ENCODE results near the gene EFCAB8.
"Not testable (repeated sequence)": the region's sequence is repeated elsewhere in the genome, so short reads cannot be mapped to it uniquely, and the experiment has no call there.

EFCAB8 gene

DNA sequence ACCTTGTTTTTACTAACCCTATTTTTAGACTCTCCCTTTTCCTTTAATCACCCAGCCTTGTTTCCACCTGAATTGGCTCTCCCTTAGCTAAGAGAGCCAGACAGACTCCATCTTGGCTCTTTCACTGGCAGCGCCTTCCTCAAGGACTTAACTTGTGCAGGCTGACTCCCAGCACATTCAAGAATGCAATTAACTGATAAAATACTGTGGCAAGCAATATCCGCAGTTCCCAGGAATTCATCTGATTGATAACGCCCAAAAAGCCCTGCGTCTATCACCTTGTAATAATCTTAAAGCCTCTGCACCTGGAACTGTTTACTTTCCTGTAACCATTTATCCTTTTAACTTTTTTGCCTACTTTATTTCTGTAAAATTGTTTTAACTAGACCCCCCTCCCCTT lies 116.4 kb downstream of the EFCAB8 start:
- not testable (repeated sequence) for DNase-seq

DNA sequence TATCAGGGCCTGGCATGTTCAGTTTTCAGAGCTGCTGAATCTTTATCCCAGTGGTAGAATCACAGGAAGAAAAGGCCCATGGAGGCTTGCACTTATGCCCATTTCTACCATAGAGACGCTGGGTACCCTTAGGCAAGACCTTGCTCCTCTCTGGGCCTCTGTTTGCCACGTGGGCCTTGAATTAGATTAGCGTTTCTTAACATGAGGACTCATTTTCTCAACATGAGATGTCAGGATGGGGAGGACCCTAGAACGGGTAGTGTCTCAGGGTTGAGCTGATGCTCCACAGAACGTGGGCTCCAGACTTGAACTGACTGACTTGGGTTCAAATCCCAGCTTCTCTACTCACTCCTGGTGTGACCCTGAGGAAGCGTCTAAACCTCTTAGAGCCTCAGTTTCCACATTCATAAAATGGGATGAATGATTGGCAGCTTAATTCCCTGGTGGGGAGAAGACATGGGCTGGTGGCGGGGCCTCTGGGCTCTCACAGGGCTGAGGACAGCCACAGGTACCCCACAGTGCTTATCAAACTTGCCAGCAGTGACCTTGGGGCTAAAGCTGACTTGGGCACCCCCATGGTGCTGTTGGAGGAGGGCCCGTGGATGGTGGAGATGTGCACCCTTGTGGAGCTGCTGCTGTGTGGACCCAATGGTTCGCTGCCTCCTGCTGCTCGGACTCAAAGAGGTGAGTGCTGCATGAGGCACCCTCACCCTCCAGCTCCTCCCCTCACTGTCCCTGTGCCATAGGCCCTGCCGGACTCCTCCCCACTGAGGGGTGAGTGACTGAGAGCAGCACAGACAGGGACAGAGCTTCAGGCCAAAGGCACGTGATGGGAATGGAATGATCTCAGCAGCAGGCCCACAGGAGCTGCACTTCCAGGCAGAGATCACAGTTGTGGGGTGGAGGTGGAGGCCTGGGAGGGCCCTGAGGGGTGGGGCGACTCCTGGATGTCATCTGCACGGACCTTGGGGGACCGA lies 117.3 kb downstream of the EFCAB8 start:
- no peak for DNase-seq

GRCh38 chr20:32976746-32977145 lies 118.0 kb downstream of the EFCAB8 start:
- no peak for DNase-seq

DNA sequence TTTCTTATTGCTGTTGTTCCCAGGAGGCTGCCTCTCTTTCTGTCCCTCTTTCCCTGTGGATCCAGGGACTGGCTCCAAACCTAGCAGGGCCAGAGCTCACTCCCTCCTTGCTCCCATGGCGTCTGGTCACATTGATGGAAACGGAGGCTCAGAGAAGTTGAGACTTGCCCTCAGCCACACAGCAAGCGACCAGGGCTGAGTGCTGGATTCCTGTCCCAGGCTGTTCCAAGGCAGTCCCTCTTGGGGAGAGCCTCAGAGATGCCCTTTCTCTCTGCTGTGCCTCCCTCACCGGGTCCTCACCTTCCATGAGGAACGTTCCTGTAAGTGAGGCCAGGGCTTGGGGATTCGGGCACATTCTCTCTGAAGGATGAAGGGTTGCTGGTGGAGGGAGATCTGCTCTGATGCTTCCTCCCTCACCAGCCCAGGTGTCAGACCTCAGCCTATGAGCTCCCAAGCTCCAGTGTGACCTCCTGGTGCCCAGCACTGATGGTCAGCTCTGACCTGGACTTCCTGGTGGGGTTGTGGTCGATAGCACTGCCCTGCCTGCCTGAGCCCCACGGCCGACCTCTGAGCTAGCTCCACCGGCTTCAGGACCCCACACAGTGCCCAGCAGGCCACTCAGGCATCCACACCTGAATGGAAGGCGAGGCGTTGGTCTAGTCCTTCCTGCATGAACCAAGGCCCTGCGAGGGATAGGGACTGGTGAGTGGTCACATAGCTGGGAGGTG lies 118.7 kb downstream of the EFCAB8 start:
- no peak for DNase-seq

DNA sequence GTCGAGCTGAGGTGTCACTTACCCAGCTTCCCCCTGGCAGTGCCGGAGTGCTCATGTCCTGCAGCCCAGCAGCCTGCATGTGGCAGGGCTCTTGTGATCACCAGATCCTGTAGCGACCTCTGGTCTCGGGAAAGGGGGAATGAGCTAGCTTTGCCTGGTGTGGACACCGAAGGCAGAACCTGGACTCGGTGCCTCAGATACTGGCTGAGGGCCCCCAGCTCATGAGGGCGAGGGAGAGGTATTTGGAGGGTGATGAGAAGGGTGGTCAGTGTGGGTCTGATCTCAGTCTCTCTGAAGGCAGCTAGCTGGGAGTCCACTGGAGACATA lies 119.2 kb downstream of the EFCAB8 start:
- DNase-seq = no peak

GRCh38 chr20:32979201-32979998 lies 120.7 kb downstream of the EFCAB8 start:
- no peak for DNase-seq

GRCh38 chr20:32980131-32980941 lies 121.6 kb downstream of the EFCAB8 start:
- DNase-seq = no peak

- DNase-seq = no peak
Measured at GRCh38 chr20:32980990-32981389, 122.3 kb downstream of the EFCAB8 start.

- peak; percentile 85 for DNase-seq
Measured at GRCh38 chr20:32982617-32983458, 124.1 kb downstream of the EFCAB8 start.

DNA sequence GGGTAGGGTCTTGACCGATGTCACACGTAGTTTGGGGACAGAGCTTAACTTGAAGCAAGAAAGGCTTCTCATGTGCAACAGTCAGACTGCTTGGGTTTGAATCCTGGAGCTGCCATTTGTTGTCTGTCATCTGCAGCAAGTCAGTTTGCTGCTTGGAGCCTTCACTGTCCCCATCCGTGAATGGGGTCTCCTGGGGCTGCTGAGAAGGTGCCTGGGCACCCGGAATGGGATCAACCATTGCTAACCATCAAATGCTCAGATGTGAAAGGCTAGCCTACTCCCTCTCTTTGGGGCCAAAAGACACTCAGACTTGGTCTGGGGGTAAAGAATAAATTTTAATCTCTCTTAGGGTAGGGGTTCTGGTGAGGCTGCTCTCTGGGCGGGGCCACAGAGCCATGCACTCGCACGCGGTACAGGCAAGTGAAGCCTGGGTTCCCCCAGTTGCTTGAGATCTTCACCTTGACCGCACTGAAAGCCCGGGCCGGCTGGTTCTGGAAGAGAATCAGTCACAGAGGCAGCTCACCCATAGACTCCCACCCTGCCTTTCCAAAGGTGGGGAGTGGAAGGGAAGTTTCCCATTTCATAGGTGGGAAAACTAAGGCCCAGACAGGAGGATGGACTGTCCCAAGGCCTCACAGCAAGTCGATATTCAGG lies 124.9 kb downstream of the EFCAB8 start:
- no peak for DNase-seq

DNA sequence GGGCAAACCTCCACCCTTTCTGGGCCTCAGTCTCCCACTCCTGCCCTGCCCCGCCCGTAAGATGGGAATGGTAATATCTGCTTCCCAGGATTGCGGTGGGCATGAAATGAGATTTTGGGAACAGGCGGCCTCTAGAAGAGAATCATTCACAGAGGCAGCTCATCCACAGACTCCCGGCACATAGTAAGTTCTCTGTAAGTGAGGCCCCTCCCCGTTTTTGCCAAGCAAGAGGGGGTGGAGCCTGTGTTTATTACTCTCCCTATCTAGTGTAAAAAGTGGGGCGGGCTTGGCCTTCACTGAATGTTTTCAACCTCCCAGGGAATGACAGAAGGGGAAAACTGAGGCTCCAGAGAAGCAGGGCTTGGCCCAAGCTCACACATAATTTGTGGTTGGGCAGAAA lies 125.5 kb downstream of the EFCAB8 start:
- no peak for DNase-seq

GRCh38 chr20:32984631-32985354 lies 126.1 kb downstream of the EFCAB8 start:
- no peak for DNase-seq

GRCh38 chr20:32985596-32985995 lies 126.9 kb downstream of the EFCAB8 start:
- no peak for DNase-seq

DNA sequence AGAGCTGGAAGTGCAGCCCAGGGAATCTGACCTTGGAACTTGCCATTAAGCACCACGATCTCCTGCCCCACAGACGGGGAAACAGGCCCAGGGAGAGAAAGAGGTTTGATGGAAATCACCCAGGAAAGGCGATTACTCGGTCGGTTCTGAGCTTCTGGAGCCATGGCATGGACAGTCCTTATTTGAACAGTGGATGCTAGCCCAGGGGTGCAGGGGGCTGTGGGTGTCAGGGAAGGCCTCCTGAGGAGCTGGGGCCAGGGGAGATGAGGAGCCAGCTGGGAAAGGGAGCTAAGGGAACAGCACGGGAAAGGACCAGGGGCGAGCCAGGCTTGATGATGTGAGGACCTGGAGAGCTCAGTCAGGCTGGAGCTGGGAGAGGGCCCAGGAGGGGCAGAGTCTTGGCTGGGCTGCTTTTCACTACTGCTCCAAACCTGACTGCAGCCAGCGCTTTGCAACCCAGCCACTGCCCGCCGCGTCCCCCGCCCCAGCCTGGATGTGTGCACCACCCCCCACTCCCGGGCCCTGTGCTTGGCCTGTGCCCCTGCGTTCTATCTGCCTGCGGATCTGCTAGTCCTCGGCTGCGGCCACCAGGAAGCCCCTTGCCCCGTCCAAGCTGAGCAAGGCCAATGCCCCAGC lies 127.7 kb downstream of the EFCAB8 start:
- DNase-seq = no peak

- no peak for DNase-seq
Measured at GRCh38 chr20:32987044-32987825, 128.5 kb downstream of the EFCAB8 start.

DNA sequence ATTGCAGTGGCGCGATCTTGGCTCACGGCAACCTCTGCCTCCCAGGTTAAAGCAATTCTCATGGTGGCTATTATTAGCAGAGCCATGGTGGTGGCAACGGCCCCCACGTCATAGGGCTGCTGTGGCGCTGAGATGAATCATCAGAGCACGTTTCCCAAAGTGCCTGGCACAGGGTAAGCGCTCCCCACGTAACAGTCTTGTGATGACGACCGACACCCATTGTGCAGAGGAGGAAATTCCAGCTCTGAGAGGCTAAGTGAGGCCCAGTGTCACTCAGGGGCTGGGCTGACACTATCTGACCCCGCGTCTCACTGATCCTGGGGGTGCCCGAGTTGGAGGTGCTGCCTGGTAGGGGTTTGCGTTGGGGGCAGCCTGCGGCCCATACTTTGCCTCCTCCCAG lies 129.3 kb downstream of the EFCAB8 start:
- DNase-seq = no peak

- DNase-seq = no peak
Measured at GRCh38 chr20:32989507-32990283, 131.0 kb downstream of the EFCAB8 start.

GRCh38 chr20:32990426-32990825 lies 131.7 kb downstream of the EFCAB8 start:
- DNase-seq = no peak

All from DMS153 (cell line).